K562 (cell line): ENCODE measurements around the gene RNF222. TPM values are rescaled to one million over a fixed set of nuclear protein-coding genes. Genes with fewer than 3 reads are reported as not detected.

Source experiments
- KAT7 ChIP-seq: sonication (generic); formaldehyde crosslinking; IDR thresholded peaks from 2 replicates; pipeline ENCODE4 v1.8.0; 2022; ENCODE audit warnings: missing genetic modification reagents, mild to moderate bottlenecking, borderline replicate concordance
- NFE2 ChIP-seq: IDR thresholded peaks from 2 replicates; pipeline ENCODE4 v1.6.1; 2014; ENCODE audit warnings: antibody characterized with exemption, low read depth
- SIX5 ChIP-seq, 2 experiments: IDR thresholded peaks; 2 replicates each; pipeline ENCODE4 v1.6.1; 2011; ENCODE audit warnings: low read length in 2 of 2, borderline replicate concordance in 1 of 2, low read depth in 1 of 2, mild to moderate bottlenecking in 1 of 2, moderate library complexity in 1 of 2; ENCODE audit not compliant: insufficient read depth in 1 of 2
- ZNF274 ChIP-seq: IDR thresholded peaks from 2 replicates; pipeline ENCODE4 v1.6.1; 2011; ENCODE audit warnings: low read depth, mild to moderate bottlenecking, low read length, moderate library complexity, borderline replicate concordance
- polyA plus RNA-seq, 8 experiments: library from polyadenylated mRNA; depleted of rRNA in 4 of 8; stranded (reverse) in 5 of 8; unstranded in 3 of 8; fragments of >200 nt; fragmentation: Nextera tagmentation in 2 of 8; fragmentation: Illumina TruSeq in 1 of 8; extraction: Ambion mirVana in 2 of 8; extraction: Trizol in 1 of 8; gene quantifications; 2 replicates each; pipeline versions ENCODE4 v1.2.1 to v1.2.3, GENCODE V29; 2011 to 2014; ENCODE audit warnings: inconsistent platforms in 1 of 8, missing spikeins in 1 of 8
- total RNA-seq, 7 experiments: library from RNA; depleted of rRNA in 6 of 7; stranded (reverse); fragments of >200 nt in 6 of 7; fragmentation: Illumina TruSeq in 2 of 7; extraction: Trizol in 2 of 7; gene quantifications; 2 replicates each; pipeline versions ENCODE4 v1.2.1 to v1.2.3, GENCODE V29; 2011 to 2021; ENCODE audit warnings: low replicate concordance in 1 of 7

RNF222 gene
- total and polyA plus RNA-seq, 9 of the 15 experiments (the other 6 are each of a cell fraction or from before 2014, with no cell fraction given) = not detected

DNA sequence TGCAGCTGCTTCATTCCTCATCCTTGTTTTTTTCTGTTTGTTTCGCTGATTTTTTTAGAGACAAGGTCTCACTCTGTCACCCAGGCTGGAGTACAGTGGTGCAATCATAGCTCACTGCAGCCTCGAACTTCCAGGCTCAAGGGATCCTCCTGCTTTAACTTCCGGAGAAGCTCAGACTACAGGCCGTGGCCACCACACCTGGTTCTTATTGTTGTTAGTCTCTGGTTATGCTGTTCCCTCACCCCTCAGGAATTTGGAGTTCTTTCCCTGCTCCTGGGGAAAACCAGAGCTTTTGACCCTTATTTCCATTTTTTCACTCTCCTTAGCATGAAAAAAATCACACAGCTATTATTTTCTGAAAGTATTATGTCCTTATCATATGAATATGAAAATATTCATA lies 56.2 kb downstream of the RNF222 start (continued):
- no peak for TF ChIP-seq KAT7 (CRISPR knock-in tag)
- TF ChIP-seq NFE2 = no peak
- no peak for TF ChIP-seq ZNF274
- TF ChIP-seq SIX5 (IDR thresholded peaks at IDR 0.05; ENCODE audit: borderline replicate concordance in 1 of 2, insufficient read depth in 1 of 2, low read depth in 1 of 2, low read length in 2 of 2) = no peak

Other genes with a start within 250 kb of the RNF222 start
Only the 7 nearest of the 14 such genes appear.
- 59.2 and 69.0 TPM in 2 replicates for gene PFAS, start 148.5 kb downstream of the RNF222 start, total RNA-seq (2014; rRNA removed)
- 36.2 and 43.9 TPM in 2 replicates for gene PFAS, start 148.5 kb downstream of the RNF222 start, total RNA-seq (2014; rRNA removed; fragmentation: Illumina TruSeq; extraction: Trizol)
- 33.6 and 33.7 TPM in 2 replicates for gene PFAS, start 148.5 kb downstream of the RNF222 start, total RNA-seq (2015; rRNA removed; fragmentation: Illumina TruSeq; extraction: Trizol)
- 128 and 131 TPM in 2 replicates for gene PFAS, start 148.5 kb downstream of the RNF222 start, total RNA-seq (2021)
- gene PFAS, start 148.5 kb downstream of the RNF222 start, polyA plus RNA-seq (2011; rRNA removed) = 27.3 and 39.8 TPM in 2 replicates
- gene PFAS, start 148.5 kb downstream of the RNF222 start, polyA plus RNA-seq (2014; fragmentation: Illumina TruSeq; extraction: Trizol) = 44.8 and 50.5 TPM in 2 replicates
- gene PFAS, start 148.5 kb downstream of the RNF222 start, polyA plus RNA-seq (2014; fragmentation: Nextera tagmentation; extraction: Ambion mirVana) = 10 to 100 TPM; 11.6 to 18.2 TPM
- gene PFAS, start 148.5 kb downstream of the RNF222 start, polyA plus RNA-seq (2014; rRNA removed) = 46.9 and 53.3 TPM in 2 replicates
- 15.4 and 18.4 TPM in 2 replicates for gene RANGRF, start 109.2 kb downstream of the RNF222 start, total RNA-seq (2014; rRNA removed)
- gene RANGRF, start 109.2 kb downstream of the RNF222 start, total RNA-seq (2014; rRNA removed; fragmentation: Illumina TruSeq; extraction: Trizol) = 7.2 and 7.6 TPM in 2 replicates
- 10.1 and 11.6 TPM in 2 replicates for gene RANGRF, start 109.2 kb downstream of the RNF222 start, total RNA-seq (2015; rRNA removed; fragmentation: Illumina TruSeq; extraction: Trizol)
- 17.3 and 17.6 TPM in 2 replicates for gene RANGRF, start 109.2 kb downstream of the RNF222 start, total RNA-seq (2021)
- 14.7 and 17.0 TPM in 2 replicates for gene RANGRF, start 109.2 kb downstream of the RNF222 start, polyA plus RNA-seq (2011; rRNA removed)
- gene RANGRF, start 109.2 kb downstream of the RNF222 start, polyA plus RNA-seq (2014; fragmentation: Illumina TruSeq; extraction: Trizol) = 23.3 TPM in 2 replicates
- 10 to 100 TPM; 48.7 to 60.0 TPM for gene RANGRF, start 109.2 kb downstream of the RNF222 start, polyA plus RNA-seq (2014; fragmentation: Nextera tagmentation; extraction: Ambion mirVana)
- gene RANGRF, start 109.2 kb downstream of the RNF222 start, polyA plus RNA-seq (2014; rRNA removed) = 16.0 and 20.6 TPM in 2 replicates
- 0.95 and 2.8 TPM in 2 replicates for gene SLC25A35, start 102.4 kb downstream of the RNF222 start, total RNA-seq (2014; rRNA removed)
- 1.0 and 1.1 TPM in 2 replicates for gene SLC25A35, start 102.4 kb downstream of the RNF222 start, total RNA-seq (2014; rRNA removed; fragmentation: Illumina TruSeq; extraction: Trizol)
- gene SLC25A35, start 102.4 kb downstream of the RNF222 start, total RNA-seq (2015; rRNA removed; fragmentation: Illumina TruSeq; extraction: Trizol) = 1.4 and 1.8 TPM in 2 replicates
- 5.2 and 5.3 TPM in 2 replicates for gene SLC25A35, start 102.4 kb downstream of the RNF222 start, total RNA-seq (2021)
- gene SLC25A35, start 102.4 kb downstream of the RNF222 start, polyA plus RNA-seq (2011; rRNA removed) = 2.0 and 3.3 TPM in 2 replicates
- gene SLC25A35, start 102.4 kb downstream of the RNF222 start, polyA plus RNA-seq (2014; fragmentation: Illumina TruSeq; extraction: Trizol) = 4.4 and 5.1 TPM in 2 replicates
- gene SLC25A35, start 102.4 kb downstream of the RNF222 start, polyA plus RNA-seq (2014; fragmentation: Nextera tagmentation; extraction: Ambion mirVana) = 1 to 10 TPM in 1 of 2 experiments, under 1 TPM in 1; 0.93 to 1.6 TPM
- 4.4 and 6.2 TPM in 2 replicates for gene SLC25A35, start 102.4 kb downstream of the RNF222 start, polyA plus RNA-seq (2014; rRNA removed)
- not detected in 2 replicates for gene ARHGEF15, start 87.6 kb downstream of the RNF222 start, total RNA-seq (2014; rRNA removed)
- gene ARHGEF15, start 87.6 kb downstream of the RNF222 start, total RNA-seq (2014; rRNA removed; fragmentation: Illumina TruSeq; extraction: Trizol) = not detected in 2 replicates
- gene ARHGEF15, start 87.6 kb downstream of the RNF222 start, total RNA-seq (2015; rRNA removed; fragmentation: Illumina TruSeq; extraction: Trizol) = not detected in 2 replicates
- gene ARHGEF15, start 87.6 kb downstream of the RNF222 start, total RNA-seq (2021) = not detected in 2 replicates
- not detected in 2 replicates for gene ARHGEF15, start 87.6 kb downstream of the RNF222 start, polyA plus RNA-seq (2011; rRNA removed)
- not detected in 2 replicates for gene ARHGEF15, start 87.6 kb downstream of the RNF222 start, polyA plus RNA-seq (2014; fragmentation: Illumina TruSeq; extraction: Trizol)
- gene ARHGEF15, start 87.6 kb downstream of the RNF222 start, polyA plus RNA-seq (2014; fragmentation: Nextera tagmentation; extraction: Ambion mirVana) = not detected
- gene ARHGEF15, start 87.6 kb downstream of the RNF222 start, polyA plus RNA-seq (2014; rRNA removed) = not detected in 2 replicates
- not detected in 2 replicates for gene ODF4, start 58.0 kb downstream of the RNF222 start, total RNA-seq (2014; rRNA removed)
- not detected in 2 replicates for gene ODF4, start 58.0 kb downstream of the RNF222 start, total RNA-seq (2014; rRNA removed; fragmentation: Illumina TruSeq; extraction: Trizol)
- gene ODF4, start 58.0 kb downstream of the RNF222 start, total RNA-seq (2015; rRNA removed; fragmentation: Illumina TruSeq; extraction: Trizol) = not detected in 2 replicates
- not detected in 2 replicates for gene ODF4, start 58.0 kb downstream of the RNF222 start, total RNA-seq (2021)
- not detected in 2 replicates for gene ODF4, start 58.0 kb downstream of the RNF222 start, polyA plus RNA-seq (2011; rRNA removed)
- not detected in 2 replicates for gene ODF4, start 58.0 kb downstream of the RNF222 start, polyA plus RNA-seq (2014; fragmentation: Illumina TruSeq; extraction: Trizol)
- gene ODF4, start 58.0 kb downstream of the RNF222 start, polyA plus RNA-seq (2014; fragmentation: Nextera tagmentation; extraction: Ambion mirVana) = not detected
- not detected in 2 replicates for gene ODF4, start 58.0 kb downstream of the RNF222 start, polyA plus RNA-seq (2014; rRNA removed)
- 1,785 and 2,781 TPM in 2 replicates for gene RPL26, start 14.6 kb downstream of the RNF222 start, total RNA-seq (2014; rRNA removed)
- gene RPL26, start 14.6 kb downstream of the RNF222 start, total RNA-seq (2014; rRNA removed; fragmentation: Illumina TruSeq; extraction: Trizol) = 3,633 and 3,959 TPM in 2 replicates
- 2,809 and 2,904 TPM in 2 replicates for gene RPL26, start 14.6 kb downstream of the RNF222 start, total RNA-seq (2015; rRNA removed; fragmentation: Illumina TruSeq; extraction: Trizol)
- 1,474 and 1,702 TPM in 2 replicates for gene RPL26, start 14.6 kb downstream of the RNF222 start, total RNA-seq (2021)
- gene RPL26, start 14.6 kb downstream of the RNF222 start, polyA plus RNA-seq (2011; rRNA removed) = 3,982 and 4,074 TPM in 2 replicates
- gene RPL26, start 14.6 kb downstream of the RNF222 start, polyA plus RNA-seq (2014; fragmentation: Illumina TruSeq; extraction: Trizol) = 3,435 and 3,978 TPM in 2 replicates
- 1,000 to 10,000 TPM; 1,706 to 1,892 TPM for gene RPL26, start 14.6 kb downstream of the RNF222 start, polyA plus RNA-seq (2014; fragmentation: Nextera tagmentation; extraction: Ambion mirVana)
- 3,525 and 3,633 TPM in 2 replicates for gene RPL26, start 14.6 kb downstream of the RNF222 start, polyA plus RNA-seq (2014; rRNA removed)
- 17.3 and 19.0 TPM in 2 replicates for gene NDEL1, start 38.1 kb upstream of the RNF222 start, total RNA-seq (2014; rRNA removed)
- 21.1 and 25.3 TPM in 2 replicates for gene NDEL1, start 38.1 kb upstream of the RNF222 start, total RNA-seq (2014; rRNA removed; fragmentation: Illumina TruSeq; extraction: Trizol)
- 22.7 and 23.7 TPM in 2 replicates for gene NDEL1, start 38.1 kb upstream of the RNF222 start, total RNA-seq (2015; rRNA removed; fragmentation: Illumina TruSeq; extraction: Trizol)
- 23.5 and 26.6 TPM in 2 replicates for gene NDEL1, start 38.1 kb upstream of the RNF222 start, total RNA-seq (2021)
- gene NDEL1, start 38.1 kb upstream of the RNF222 start, polyA plus RNA-seq (2011; rRNA removed) = 29.1 and 30.5 TPM in 2 replicates
- 26.9 and 28.6 TPM in 2 replicates for gene NDEL1, start 38.1 kb upstream of the RNF222 start, polyA plus RNA-seq (2014; fragmentation: Illumina TruSeq; extraction: Trizol)
- 1 to 10 TPM in 1 of 2 experiments, under 1 TPM in 1; 0.86 to 2.0 TPM for gene NDEL1, start 38.1 kb upstream of the RNF222 start, polyA plus RNA-seq (2014; fragmentation: Nextera tagmentation; extraction: Ambion mirVana)
- 29.2 and 38.7 TPM in 2 replicates for gene NDEL1, start 38.1 kb upstream of the RNF222 start, polyA plus RNA-seq (2014; rRNA removed)